HepG2 (cell line): Measurements from ENCODE around the gene BLVRA. TPM values are rescaled to one million over a fixed set of nuclear protein-coding genes. Genes with fewer than 3 reads are reported as not detected.

Experiments
- FIP1L1 ChIP-seq: fragments of 200-400 bp; formaldehyde crosslinking; IDR thresholded peaks from 2 replicates; pipeline ENCODE4 v1.6.1; 2018; ENCODE audit warnings: low read depth, mild to moderate bottlenecking, low read length, moderate library complexity, borderline replicate concordance; ENCODE audit not compliant: insufficient read depth
- FOXA3 ChIP-seq: IDR thresholded peaks from 2 replicates; pipeline ENCODE4 v1.6.1; 2016; ENCODE audit warnings: missing genetic modification reagents, missing compliant biosample characterization
- FOXO1 ChIP-seq: sonication (generic); formaldehyde crosslinking; IDR thresholded peaks from 2 replicates; pipeline ENCODE4 v1.4.0; 2020; ENCODE audit warnings: missing genetic modification reagents
- GPN1 ChIP-seq: sonication (generic); formaldehyde crosslinking; IDR thresholded peaks from 2 replicates; pipeline ENCODE4 v1.5.1; 2020; ENCODE audit warnings: missing genetic modification reagents, borderline replicate concordance
- MED1 ChIP-seq: sonication (generic); formaldehyde crosslinking; IDR thresholded peaks from 2 replicates; pipeline ENCODE4 v1.4.0; 2020; ENCODE audit warnings: missing genetic modification reagents
- NR2F6 ChIP-seq, 2 experiments: IDR thresholded peaks; 2 replicates each; pipeline ENCODE4 v1.6.1; 2016; ENCODE audit warnings: antibody characterized with exemption in 1 of 2, mild to moderate bottlenecking in 1 of 2
- REL ChIP-seq: sonication (generic); formaldehyde crosslinking; conservative IDR thresholded peaks from 2 replicates; pipeline ENCODE4 v1.8.0; 2022; ENCODE audit warnings: mild to moderate bottlenecking, missing genetic modification reagents, moderate library complexity
- RNF2 ChIP-seq: fragments of 450-650 bp; conservative IDR thresholded peaks from 2 replicates; pipeline ENCODE4 v1.6.1; 2016; ENCODE audit warnings: low read depth
- SYNCRIP ChIP-seq: fragments of 200-400 bp; formaldehyde crosslinking; IDR thresholded peaks from 2 replicates; pipeline ENCODE4 v1.6.1; 2018; ENCODE audit warnings: mild to moderate bottlenecking, low read depth, low read length; ENCODE audit not compliant: insufficient read depth
- ZFAT ChIP-seq: sonication (generic); formaldehyde crosslinking; conservative IDR thresholded peaks from 2 replicates; pipeline ENCODE4 v1.8.1; 2023; ENCODE audit warnings: missing genetic modification reagents, inconsistent platforms
- ZNF460 ChIP-seq: sonication (generic); formaldehyde crosslinking; IDR thresholded peaks from 2 replicates; pipeline ENCODE4 v1.5.1; 2020; ENCODE audit warnings: missing genetic modification reagents, mild to moderate bottlenecking, borderline replicate concordance
- ZNF777 ChIP-seq: sonication (generic); formaldehyde crosslinking; IDR thresholded peaks from 2 replicates; pipeline ENCODE4 v1.4.0; 2020; ENCODE audit warnings: missing genetic modification reagents
- ZNF782 ChIP-seq: sonication (generic); formaldehyde crosslinking; IDR thresholded peaks from 2 replicates; pipeline ENCODE4 v1.4.0; 2020; ENCODE audit warnings: missing genetic modification reagents, mild to moderate bottlenecking, borderline replicate concordance
- polyA plus RNA-seq, 8 experiments: library from polyadenylated mRNA; depleted of rRNA in 3 of 8; stranded (reverse) in 7 of 8; unstranded in 1 of 8; fragments of >200 nt; fragmentation: Illumina TruSeq in 4 of 8; extraction: Trizol in 4 of 8; gene quantifications; 2 replicates each; pipeline versions ENCODE4 v1.2.1 to v1.2.3, GENCODE V29; 2011 to 2016; ENCODE audit warnings: low read depth in 4 of 8, missing spikeins in 1 of 8, mixed read lengths in 1 of 8; ENCODE audit not compliant: insufficient read depth in 1 of 8
- total RNA-seq, 5 experiments: library from RNA; depleted of rRNA; stranded (reverse); fragments of >200 nt; fragmentation: Illumina TruSeq; extraction: Trizol; gene quantifications; 2 replicates each; pipeline ENCODE4 v1.2.3, GENCODE V29; 2016; ENCODE audit warnings: low read depth in 1 of 5
- TF ChIP-seq, protein P1 (sequence below): sonication (generic); formaldehyde crosslinking; IDR thresholded peaks from 2 replicates; pipeline ENCODE4 v1.4.0; 2020; ENCODE audit warnings: mild to moderate bottlenecking, missing genetic modification reagents
- TF ChIP-seq, protein P2 (sequence below), 2 experiments: fragments of 450-650 bp in 1 of 2; sonication (generic) in 1 of 2; formaldehyde crosslinking; IDR thresholded peaks; 2 replicates each; pipeline versions ENCODE4 v1.5.0 to v1.8.0; 2020 to 2022; ENCODE audit warnings: mild to moderate bottlenecking in 1 of 2, missing genetic modification reagents in 1 of 2
- TF ChIP-seq, protein P3 (sequence below): sonication (generic); formaldehyde crosslinking; IDR thresholded peaks from 2 replicates; pipeline ENCODE4 v1.8.1; 2023; ENCODE audit warnings: missing genetic modification reagents, mild to moderate bottlenecking, borderline replicate concordance
- TF ChIP-seq, protein P4 (sequence below): IDR thresholded peaks from 2 replicates; pipeline ENCODE4 v1.6.1; 2016; ENCODE audit warnings: missing genetic modification reagents, missing compliant biosample characterization
- TF ChIP-seq, protein P5 (sequence below): sonication (generic); formaldehyde crosslinking; IDR thresholded peaks from 2 replicates; pipeline ENCODE4 v1.5.0; 2020; ENCODE audit warnings: missing genetic modification reagents
- TF ChIP-seq, protein P6 (sequence below): sonication (generic); formaldehyde crosslinking; IDR thresholded peaks from 2 replicates; pipeline ENCODE4 v1.8.0; 2022; ENCODE audit warnings: mild to moderate bottlenecking, missing genetic modification reagents; ENCODE audit not compliant: insufficient replicate concordance

The BLVRA gene
- total and polyA plus RNA-seq, 2 of the 13 experiments (the other 11 are each of a cell fraction or from before 2014, with no cell fraction given), result 39.2 to 64.2 TPM

DNA sequence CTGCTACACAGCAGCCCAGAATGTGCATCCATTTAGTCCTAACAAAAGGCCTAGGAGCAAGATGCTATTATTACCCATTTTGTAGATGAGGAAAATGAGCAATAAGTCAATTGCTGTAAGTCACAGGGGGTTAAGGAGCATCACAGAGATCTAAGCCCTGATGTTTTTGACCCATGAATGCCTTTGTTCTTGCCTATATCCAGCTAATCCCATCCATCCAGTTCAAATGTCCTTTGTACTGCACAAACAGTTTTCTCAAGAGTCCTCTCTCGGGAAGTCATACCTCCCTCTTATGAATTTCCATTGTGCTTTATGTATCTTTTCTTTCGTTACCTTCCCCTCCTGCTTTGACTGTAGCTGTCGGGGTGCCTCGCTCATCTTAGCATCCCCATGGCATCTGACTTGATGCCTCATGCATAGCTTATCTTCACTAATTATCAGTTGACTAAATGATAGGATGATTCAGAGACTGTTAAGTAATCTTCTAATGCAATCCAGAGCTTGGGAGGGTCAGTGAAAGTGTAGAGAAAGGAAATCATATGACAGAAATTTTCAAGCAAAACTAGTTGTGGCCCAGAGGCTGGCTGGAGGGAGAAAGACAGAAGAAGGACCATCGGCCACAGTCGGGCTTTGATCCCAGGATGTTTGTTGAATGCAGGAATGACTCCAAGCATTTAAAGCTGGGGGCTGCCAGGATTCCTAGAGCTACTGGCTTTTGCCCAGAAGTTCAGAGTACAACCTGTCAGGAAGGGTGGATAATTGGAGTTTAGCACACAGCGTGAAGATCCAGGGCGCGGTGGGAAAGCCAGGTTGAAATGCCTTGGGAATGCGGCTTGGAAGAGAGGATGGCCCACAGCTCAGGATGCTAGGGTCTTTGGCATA, 23.5 kb downstream of the BLVRA start (continued):
- TF ChIP-seq, protein P1, sequence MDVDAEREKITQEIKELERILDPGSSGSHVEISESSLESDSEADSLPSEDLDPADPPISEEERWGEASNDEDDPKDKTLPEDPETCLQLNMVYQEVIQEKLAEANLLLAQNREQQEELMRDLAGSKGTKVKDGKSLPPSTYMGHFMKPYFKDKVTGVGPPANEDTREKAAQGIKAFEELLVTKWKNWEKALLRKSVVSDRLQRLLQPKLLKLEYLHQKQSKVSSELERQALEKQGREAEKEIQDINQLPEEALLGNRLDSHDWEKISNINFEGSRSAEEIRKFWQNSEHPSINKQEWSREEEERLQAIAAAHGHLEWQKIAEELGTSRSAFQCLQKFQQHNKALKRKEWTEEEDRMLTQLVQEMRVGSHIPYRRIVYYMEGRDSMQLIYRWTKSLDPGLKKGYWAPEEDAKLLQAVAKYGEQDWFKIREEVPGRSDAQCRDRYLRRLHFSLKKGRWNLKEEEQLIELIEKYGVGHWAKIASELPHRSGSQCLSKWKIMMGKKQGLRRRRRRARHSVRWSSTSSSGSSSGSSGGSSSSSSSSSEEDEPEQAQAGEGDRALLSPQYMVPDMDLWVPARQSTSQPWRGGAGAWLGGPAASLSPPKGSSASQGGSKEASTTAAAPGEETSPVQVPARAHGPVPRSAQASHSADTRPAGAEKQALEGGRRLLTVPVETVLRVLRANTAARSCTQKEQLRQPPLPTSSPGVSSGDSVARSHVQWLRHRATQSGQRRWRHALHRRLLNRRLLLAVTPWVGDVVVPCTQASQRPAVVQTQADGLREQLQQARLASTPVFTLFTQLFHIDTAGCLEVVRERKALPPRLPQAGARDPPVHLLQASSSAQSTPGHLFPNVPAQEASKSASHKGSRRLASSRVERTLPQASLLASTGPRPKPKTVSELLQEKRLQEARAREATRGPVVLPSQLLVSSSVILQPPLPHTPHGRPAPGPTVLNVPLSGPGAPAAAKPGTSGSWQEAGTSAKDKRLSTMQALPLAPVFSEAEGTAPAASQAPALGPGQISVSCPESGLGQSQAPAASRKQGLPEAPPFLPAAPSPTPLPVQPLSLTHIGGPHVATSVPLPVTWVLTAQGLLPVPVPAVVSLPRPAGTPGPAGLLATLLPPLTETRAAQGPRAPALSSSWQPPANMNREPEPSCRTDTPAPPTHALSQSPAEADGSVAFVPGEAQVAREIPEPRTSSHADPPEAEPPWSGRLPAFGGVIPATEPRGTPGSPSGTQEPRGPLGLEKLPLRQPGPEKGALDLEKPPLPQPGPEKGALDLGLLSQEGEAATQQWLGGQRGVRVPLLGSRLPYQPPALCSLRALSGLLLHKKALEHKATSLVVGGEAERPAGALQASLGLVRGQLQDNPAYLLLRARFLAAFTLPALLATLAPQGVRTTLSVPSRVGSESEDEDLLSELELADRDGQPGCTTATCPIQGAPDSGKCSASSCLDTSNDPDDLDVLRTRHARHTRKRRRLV (CRISPR knock-in tag), result no peak
- TF ChIP-seq, protein P2, sequence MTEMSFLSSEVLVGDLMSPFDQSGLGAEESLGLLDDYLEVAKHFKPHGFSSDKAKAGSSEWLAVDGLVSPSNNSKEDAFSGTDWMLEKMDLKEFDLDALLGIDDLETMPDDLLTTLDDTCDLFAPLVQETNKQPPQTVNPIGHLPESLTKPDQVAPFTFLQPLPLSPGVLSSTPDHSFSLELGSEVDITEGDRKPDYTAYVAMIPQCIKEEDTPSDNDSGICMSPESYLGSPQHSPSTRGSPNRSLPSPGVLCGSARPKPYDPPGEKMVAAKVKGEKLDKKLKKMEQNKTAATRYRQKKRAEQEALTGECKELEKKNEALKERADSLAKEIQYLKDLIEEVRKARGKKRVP (CRISPR knock-in tag; IDR thresholded peaks at IDR 0.05), result peak in 1 of 2 experiments; percentile 18; a peak in 1 of 4 replicates
- TF ChIP-seq NR2F6 (IDR thresholded peaks at IDR 0.05) (peak; percentile 56; the same call in 1 of the 2 replicates), NR2F6 (CRISPR knock-in tag; IDR thresholded peaks at IDR 0.05) (peak; percentile 72), GPN1 (CRISPR knock-in tag) (no peak), FIP1L1 (no peak), ZFAT (CRISPR knock-in tag) (no peak), ZNF460 (no peak), RNF2 (no peak), MED1 (peak; percentile 86), REL (CRISPR knock-in tag) (no peak), FOXO1 (CRISPR knock-in tag) (peak; percentile 34; the same call in 1 of the 2 replicates), FOXA3 (CRISPR knock-in tag) (peak; percentile 57; the same call in 1 of the 2 replicates), ZNF777 (no peak), ZNF782 (CRISPR knock-in tag) (no peak), SYNCRIP (no peak)
- TF ChIP-seq, protein P3, sequence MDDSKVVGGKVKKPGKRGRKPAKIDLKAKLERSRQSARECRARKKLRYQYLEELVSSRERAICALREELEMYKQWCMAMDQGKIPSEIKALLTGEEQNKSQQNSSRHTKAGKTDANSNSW (CRISPR knock-in tag), result no peak
- TF ChIP-seq, protein P4, sequence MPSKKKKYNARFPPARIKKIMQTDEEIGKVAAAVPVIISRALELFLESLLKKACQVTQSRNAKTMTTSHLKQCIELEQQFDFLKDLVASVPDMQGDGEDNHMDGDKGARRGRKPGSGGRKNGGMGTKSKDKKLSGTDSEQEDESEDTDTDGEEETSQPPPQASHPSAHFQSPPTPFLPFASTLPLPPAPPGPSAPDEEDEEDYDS (CRISPR knock-in tag), result peak; percentile 19; the same call in 1 of the 2 replicates
- TF ChIP-seq, protein P5, sequence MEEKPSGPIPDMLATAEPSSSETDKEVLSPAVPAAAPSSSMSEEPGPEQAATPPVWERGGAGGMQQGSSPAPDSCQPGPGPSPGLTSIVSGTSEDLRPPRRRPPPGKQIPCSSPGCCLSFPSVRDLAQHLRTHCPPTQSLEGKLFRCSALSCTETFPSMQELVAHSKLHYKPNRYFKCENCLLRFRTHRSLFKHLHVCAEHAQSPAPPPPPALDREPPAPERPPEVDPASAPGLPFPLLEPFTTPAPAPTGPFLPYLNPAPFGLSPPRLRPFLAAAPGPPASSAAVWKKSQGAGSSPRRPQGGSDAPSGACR (CRISPR knock-in tag), result no peak; the same call in 1 of the 2 replicates
- TF ChIP-seq, protein P6, sequence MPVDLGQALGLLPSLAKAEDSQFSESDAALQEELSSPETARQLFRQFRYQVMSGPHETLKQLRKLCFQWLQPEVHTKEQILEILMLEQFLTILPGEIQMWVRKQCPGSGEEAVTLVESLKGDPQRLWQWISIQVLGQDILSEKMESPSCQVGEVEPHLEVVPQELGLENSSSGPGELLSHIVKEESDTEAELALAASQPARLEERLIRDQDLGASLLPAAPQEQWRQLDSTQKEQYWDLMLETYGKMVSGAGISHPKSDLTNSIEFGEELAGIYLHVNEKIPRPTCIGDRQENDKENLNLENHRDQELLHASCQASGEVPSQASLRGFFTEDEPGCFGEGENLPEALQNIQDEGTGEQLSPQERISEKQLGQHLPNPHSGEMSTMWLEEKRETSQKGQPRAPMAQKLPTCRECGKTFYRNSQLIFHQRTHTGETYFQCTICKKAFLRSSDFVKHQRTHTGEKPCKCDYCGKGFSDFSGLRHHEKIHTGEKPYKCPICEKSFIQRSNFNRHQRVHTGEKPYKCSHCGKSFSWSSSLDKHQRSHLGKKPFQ (CRISPR knock-in tag), result no peak
